Fibroblast of lung (primary cell): Measurements from ENCODE around the gene TTLL12.

Experiments used
- EZH2 ChIP-seq: IDR thresholded peaks from 2 replicates; pipeline ENCODE4 v1.5.1; 2012; ENCODE audit warnings: low read length, control low read depth, mild to moderate bottlenecking; ENCODE audit errors: missing control alignments
- TF ChIP-seq, protein P1 (sequence below), 2 donors: IDR thresholded peaks in 1 of 2; conservative IDR thresholded peaks in 1 of 2; 1 replicate in 1 of 2; 2 replicates in 1 of 2; pipeline ENCODE4 v1.5.1; 2011 to 2012; ENCODE audit warnings: low read length in 2 of 2, control low read depth in 1 of 2, inconsistent platforms in 1 of 2, low read depth in 1 of 2, mild to moderate bottlenecking in 1 of 2

- TF ChIP-seq, protein P1, sequence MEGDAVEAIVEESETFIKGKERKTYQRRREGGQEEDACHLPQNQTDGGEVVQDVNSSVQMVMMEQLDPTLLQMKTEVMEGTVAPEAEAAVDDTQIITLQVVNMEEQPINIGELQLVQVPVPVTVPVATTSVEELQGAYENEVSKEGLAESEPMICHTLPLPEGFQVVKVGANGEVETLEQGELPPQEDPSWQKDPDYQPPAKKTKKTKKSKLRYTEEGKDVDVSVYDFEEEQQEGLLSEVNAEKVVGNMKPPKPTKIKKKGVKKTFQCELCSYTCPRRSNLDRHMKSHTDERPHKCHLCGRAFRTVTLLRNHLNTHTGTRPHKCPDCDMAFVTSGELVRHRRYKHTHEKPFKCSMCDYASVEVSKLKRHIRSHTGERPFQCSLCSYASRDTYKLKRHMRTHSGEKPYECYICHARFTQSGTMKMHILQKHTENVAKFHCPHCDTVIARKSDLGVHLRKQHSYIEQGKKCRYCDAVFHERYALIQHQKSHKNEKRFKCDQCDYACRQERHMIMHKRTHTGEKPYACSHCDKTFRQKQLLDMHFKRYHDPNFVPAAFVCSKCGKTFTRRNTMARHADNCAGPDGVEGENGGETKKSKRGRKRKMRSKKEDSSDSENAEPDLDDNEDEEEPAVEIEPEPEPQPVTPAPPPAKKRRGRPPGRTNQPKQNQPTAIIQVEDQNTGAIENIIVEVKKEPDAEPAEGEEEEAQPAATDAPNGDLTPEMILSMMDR (conservative IDR thresholded peaks at IDR 0.05 in 1 of 2, IDR thresholded peaks at IDR 0.05 in 1 of 2; ENCODE audit: low read depth in 1 of 2, low read length in 2 of 2) = no peak
- TF ChIP-seq EZH2 = no peak
Measured at GRCh38 chr22:43212434-43212952, 25.6 kb upstream of the TTLL12 start.
